Measurements from ENCODE around the gene TTF2.
A peak's percentile ranks its signal among the peaks of the same experiment; 100 is the strongest.

TTF2 gene

GRCh38 chr1:117054068-117054467 is 6.1 kb upstream of the TTF2 start:
- Histone ChIP-seq H3K27me3 (ENCODE audit: insufficient read depth, low read length) (no peaks in the 10 kb centered on the region), H3K9me3 (ENCODE audit: low read length) (no peaks in the 10 kb centered on the region), H3K4me1 (ENCODE audit: insufficient read depth, low read length) (peaks cover 5% of the 10 kb centered on the region), H3K4me3 (ENCODE audit: low read length) (no peak overlapping the region), H2AFZ (ENCODE audit: low read depth, low read length) (no peak overlapping the region), H3K36me3 (ENCODE audit: insufficient read depth, low read length) (no peaks in the 10 kb centered on the region)

DNA sequence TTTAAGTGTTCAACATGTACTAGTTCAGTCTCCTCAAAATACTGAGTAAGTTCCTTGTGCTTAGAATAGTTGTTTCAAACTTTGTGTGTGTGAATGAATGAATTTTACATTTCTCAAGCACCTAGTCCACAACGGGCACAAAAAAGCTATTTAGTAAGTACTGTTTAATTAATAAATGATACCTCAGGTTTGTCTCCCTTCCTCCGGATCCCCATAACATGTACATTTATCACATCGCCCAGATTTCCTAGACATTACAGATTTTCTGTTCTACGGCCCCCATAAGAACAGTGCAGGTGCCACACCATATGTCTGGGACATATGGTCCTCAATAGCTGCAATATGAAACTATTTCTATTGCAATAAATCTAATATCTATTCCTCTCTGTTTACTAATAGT is 1.3 kb upstream of the TTF2 start:
- peak overlapping the region; percentile 75 for H2AFZ ChIP-seq (ENCODE audit: low read depth, low read length)
- H3K4me3 ChIP-seq (ENCODE audit: low read length): peak overlapping the region; percentile 73
- peaks cover 7% of the 10 kb centered on the region for H3K36me3 ChIP-seq (ENCODE audit: insufficient read depth, low read length)
- no peaks in the 10 kb centered on the region for H3K27me3 ChIP-seq (ENCODE audit: insufficient read depth, low read length)
- H3K9me3 ChIP-seq (ENCODE audit: low read length): no peaks in the 10 kb centered on the region
- H3K4me1 ChIP-seq (ENCODE audit: insufficient read depth, low read length): peaks cover 11% of the 10 kb centered on the region

- Histone ChIP-seq H3K4me3 (ENCODE audit: low read length) (peak overlapping the region; percentile 73), H3K36me3 (ENCODE audit: insufficient read depth, low read length) (peaks cover 7% of the 10 kb centered on the region), H3K9me3 (ENCODE audit: low read length) (no peaks in the 10 kb centered on the region), H3K27me3 (ENCODE audit: insufficient read depth, low read length) (no peaks in the 10 kb centered on the region), H2AFZ (ENCODE audit: low read depth, low read length) (peak overlapping the region; percentile 75), H3K4me1 (ENCODE audit: insufficient read depth, low read length) (peaks cover 11% of the 10 kb centered on the region)
Measured at GRCh38 chr1:117059334-117059677, 820 bp upstream of the TTF2 start.

GRCh38 chr1:117060441-117061317 is 553 bp downstream of the TTF2 start:
- Histone ChIP-seq H3K36me3 (ENCODE audit: insufficient read depth, low read length) (peaks cover 8% of the 10 kb centered on the region), H3K4me1 (ENCODE audit: insufficient read depth, low read length) (peaks cover 11% of the 10 kb centered on the region), H2AFZ (ENCODE audit: low read depth, low read length) (peak overlapping the region; percentile 75), H3K9me3 (ENCODE audit: low read length) (no peaks in the 10 kb centered on the region), H3K4me3 (ENCODE audit: low read length) (peak overlapping the region; percentile 73), H3K27me3 (ENCODE audit: insufficient read depth, low read length) (no peaks in the 10 kb centered on the region)

DNA sequence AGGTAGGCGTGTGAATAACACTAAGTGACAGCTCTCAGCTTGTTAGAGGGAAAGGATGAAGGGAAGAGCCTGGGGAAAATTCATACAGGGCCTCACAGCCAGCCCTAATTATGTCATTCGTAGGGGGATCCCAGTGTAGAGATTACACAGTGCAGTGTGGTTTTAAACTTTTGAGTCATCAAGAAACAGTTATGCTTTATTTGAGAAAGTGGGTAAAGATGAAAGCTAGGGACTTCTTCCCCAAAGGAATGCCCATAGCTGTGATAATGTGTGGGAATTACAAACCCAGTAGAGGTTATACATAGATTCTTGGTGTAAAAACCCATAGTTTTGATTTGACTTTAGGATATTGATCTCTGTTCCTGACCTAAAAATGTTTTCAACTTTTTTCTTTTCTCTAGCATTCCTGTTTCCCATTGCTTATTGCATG is 1.9 kb downstream of the TTF2 start:
- Histone ChIP-seq H3K4me3 (ENCODE audit: low read length) (no peak overlapping the region), H2AFZ (ENCODE audit: low read depth, low read length) (no peak overlapping the region), H3K4me1 (ENCODE audit: insufficient read depth, low read length) (peaks cover 11% of the 10 kb centered on the region), H3K27me3 (ENCODE audit: insufficient read depth, low read length) (no peaks in the 10 kb centered on the region), H3K36me3 (ENCODE audit: insufficient read depth, low read length) (peaks cover 10% of the 10 kb centered on the region), H3K9me3 (ENCODE audit: low read length) (no peaks in the 10 kb centered on the region)

DNA sequence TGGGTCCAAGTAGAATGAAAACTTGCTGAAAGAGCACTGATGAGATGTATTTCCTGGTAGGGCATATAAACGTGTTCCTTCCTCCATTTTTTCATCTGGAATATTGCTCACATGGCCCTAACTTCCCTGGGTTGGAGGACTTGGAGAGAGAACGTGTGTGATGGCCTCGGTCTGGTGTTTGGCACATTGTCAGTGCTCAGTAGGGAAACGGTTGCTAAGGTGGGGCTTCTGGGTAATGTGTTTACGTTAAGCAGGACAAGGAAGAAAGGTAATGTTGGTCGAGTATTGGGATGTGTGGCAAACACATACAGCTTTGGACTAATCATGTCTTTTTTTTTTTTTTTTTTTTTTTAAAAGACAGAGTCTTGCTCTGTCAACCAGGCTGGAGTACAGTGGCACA is 6.2 kb downstream of the TTF2 start:
- Histone ChIP-seq H3K4me3 (ENCODE audit: low read length) (no peak overlapping the region), H3K27me3 (ENCODE audit: insufficient read depth, low read length) (no peaks in the 10 kb centered on the region), H2AFZ (ENCODE audit: low read depth, low read length) (no peak overlapping the region), H3K9me3 (ENCODE audit: low read length) (no peaks in the 10 kb centered on the region), H3K4me1 (ENCODE audit: insufficient read depth, low read length) (no peaks in the 10 kb centered on the region), H3K36me3 (ENCODE audit: insufficient read depth, low read length) (peaks cover 10% of the 10 kb centered on the region)

DNA sequence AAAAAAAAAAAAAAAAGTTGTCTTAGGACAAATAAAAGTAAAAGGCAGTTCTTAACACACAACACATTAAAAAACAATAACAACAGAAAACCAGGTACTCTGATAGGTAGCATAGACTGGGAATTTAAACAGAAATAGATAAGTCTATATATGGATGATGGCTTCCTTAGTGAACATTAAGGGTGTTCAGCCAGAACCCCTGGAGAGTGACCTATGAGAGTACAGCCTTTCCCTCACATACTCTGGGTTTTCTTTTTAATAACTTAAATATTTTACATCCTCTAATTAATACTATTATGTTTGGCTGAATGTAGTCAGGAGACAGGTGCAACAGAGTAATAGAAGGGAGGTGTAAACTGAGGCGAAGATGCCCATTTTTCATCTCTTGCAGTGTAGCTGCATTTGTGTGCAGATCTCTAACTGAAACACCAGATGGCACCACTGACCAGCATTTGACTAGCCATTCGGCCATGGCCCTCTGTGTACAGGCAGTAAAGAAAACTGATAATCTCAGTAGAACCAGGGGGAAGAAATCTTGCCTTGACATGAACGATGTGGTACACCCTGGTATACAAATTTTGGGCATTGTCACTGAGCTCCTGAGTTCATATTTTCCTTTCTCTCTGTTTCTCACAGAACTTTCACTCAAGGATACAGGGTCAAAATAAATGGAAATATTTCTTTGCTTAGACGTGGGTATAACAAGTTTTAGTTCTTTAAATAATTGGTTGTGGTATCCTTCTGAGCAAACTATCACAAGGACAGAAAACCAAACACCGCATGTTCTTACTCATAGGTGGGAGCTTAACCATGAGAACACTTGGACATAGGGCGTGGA is 7.6 kb downstream of the TTF2 start:
- H3K9me3 ChIP-seq (ENCODE audit: low read length): no peaks in the 10 kb centered on the region
- H2AFZ ChIP-seq (ENCODE audit: low read depth, low read length): no peak overlapping the region
- no peaks in the 10 kb centered on the region for H3K4me1 ChIP-seq (ENCODE audit: insufficient read depth, low read length)
- peaks cover 9% of the 10 kb centered on the region for H3K36me3 ChIP-seq (ENCODE audit: insufficient read depth, low read length)
- H3K4me3 ChIP-seq (ENCODE audit: low read length): no peak overlapping the region
- no peaks in the 10 kb centered on the region for H3K27me3 ChIP-seq (ENCODE audit: insufficient read depth, low read length)

DNA sequence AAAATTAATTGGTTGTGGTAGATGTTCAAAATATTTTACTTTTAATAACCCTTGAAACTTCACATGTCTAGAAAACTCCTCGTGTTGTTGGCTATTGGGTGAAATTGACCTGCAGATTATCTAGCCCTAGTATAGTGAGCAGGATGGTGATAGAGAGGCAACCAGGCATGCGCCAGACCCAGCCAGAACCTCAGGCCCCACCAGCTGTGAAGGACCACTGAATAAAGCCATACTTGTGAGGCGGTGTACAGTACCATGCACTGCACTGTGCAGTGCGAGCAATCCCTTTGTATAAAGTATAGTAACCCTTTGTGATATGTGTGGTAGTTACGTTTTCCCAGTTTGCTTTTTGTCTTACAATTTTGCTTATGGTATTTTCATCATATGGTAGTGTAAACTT is 8.5 kb downstream of the TTF2 start:
- Histone ChIP-seq H3K4me1 (ENCODE audit: insufficient read depth, low read length) (no peaks in the 10 kb centered on the region), H3K9me3 (ENCODE audit: low read length) (no peaks in the 10 kb centered on the region), H3K27me3 (ENCODE audit: insufficient read depth, low read length) (no peaks in the 10 kb centered on the region), H2AFZ (ENCODE audit: low read depth, low read length) (no peak overlapping the region), H3K4me3 (ENCODE audit: low read length) (no peak overlapping the region), H3K36me3 (ENCODE audit: insufficient read depth, low read length) (peaks cover 6% of the 10 kb centered on the region)

DNA sequence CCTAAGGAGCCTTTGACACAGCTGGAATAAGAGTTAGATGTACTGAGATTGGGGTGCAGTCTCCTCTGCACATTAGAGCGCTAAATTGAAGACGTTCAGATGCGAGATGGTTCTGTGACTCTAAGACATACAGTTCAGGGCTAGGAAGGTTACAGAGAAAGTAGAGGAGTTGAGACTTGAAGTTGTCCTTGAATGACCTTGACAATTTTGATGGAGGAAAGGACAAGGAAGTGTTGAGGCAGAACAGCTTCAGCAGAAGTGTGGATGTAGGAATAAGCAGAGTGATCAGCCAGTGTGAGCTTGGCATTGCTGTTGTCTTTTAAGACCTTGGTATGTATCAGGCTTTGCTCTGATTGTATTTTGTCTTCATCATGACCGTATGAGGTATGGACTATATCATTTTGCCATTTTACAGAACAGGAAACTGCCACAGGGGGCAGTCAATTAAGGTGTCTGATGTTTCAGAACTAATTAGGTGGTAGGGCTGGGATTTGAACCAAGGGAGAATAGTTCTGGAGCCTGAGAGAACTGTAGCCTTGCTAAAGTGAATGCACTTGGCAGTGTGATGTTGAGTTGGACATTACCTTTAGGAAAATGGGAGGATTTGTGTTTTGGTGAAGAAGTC is 9.2 kb downstream of the TTF2 start:
- H3K4me3 ChIP-seq (ENCODE audit: low read length): no peak overlapping the region
- no peaks in the 10 kb centered on the region for H3K9me3 ChIP-seq (ENCODE audit: low read length)
- peaks cover 12% of the 10 kb centered on the region for H3K36me3 ChIP-seq (ENCODE audit: insufficient read depth, low read length)
- no peaks in the 10 kb centered on the region for H3K27me3 ChIP-seq (ENCODE audit: insufficient read depth, low read length)
- H2AFZ ChIP-seq (ENCODE audit: low read depth, low read length): no peak overlapping the region
- H3K4me1 ChIP-seq (ENCODE audit: insufficient read depth, low read length): no peaks in the 10 kb centered on the region

- Histone ChIP-seq H3K36me3 (ENCODE audit: insufficient read depth, low read length) (peaks cover 17% of the 10 kb centered on the region), H3K9me3 (ENCODE audit: low read length) (no peaks in the 10 kb centered on the region), H3K4me1 (ENCODE audit: insufficient read depth, low read length) (no peaks in the 10 kb centered on the region), H3K4me3 (ENCODE audit: low read length) (no peak overlapping the region), H3K27me3 (ENCODE audit: insufficient read depth, low read length) (no peaks in the 10 kb centered on the region), H2AFZ (ENCODE audit: low read depth, low read length) (no peak overlapping the region)
Measured at GRCh38 chr1:117070124-117070523, 10.0 kb downstream of the TTF2 start.

GRCh38 chr1:117076648-117077047 is 16.5 kb downstream of the TTF2 start:
- Histone ChIP-seq H3K4me1 (ENCODE audit: insufficient read depth, low read length) (no peaks in the 10 kb centered on the region), H2AFZ (ENCODE audit: low read depth, low read length) (no peak overlapping the region), H3K27me3 (ENCODE audit: insufficient read depth, low read length) (no peaks in the 10 kb centered on the region), H3K4me3 (ENCODE audit: low read length) (no peak overlapping the region), H3K9me3 (ENCODE audit: low read length) (no peaks in the 10 kb centered on the region), H3K36me3 (ENCODE audit: insufficient read depth, low read length) (peaks cover 69% of the 10 kb centered on the region)

- Histone ChIP-seq H3K4me3 (ENCODE audit: low read length) (no peak overlapping the region), H2AFZ (ENCODE audit: low read depth, low read length) (no peak overlapping the region), H3K4me1 (ENCODE audit: insufficient read depth, low read length) (no peaks in the 10 kb centered on the region), H3K9me3 (ENCODE audit: low read length) (no peaks in the 10 kb centered on the region), H3K27me3 (ENCODE audit: insufficient read depth, low read length) (no peaks in the 10 kb centered on the region), H3K36me3 (ENCODE audit: insufficient read depth, low read length) (peaks cover 75% of the 10 kb centered on the region)
Measured at GRCh38 chr1:117077267-117077666, 17.1 kb downstream of the TTF2 start.

DNA sequence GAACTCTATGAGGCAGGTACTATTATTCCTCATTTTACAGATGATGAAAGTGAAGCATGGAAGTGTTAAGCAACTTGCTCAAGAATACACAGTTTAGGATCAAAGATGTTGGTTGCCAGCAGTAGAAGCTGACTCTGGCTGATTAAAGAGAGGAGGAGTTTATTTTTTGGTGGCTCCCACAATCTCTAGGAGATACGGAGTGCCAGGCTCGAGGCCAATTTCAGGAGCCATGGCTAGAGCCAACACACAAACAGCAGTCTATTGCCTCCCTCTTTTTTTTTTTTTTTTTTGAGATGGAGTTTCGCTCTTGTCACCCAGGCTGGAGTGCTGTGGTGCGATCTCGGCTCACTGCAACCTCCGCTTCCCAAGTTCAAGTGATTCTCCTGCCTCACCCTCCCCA is 19.6 kb downstream of the TTF2 start:
- H3K4me1 ChIP-seq (ENCODE audit: insufficient read depth, low read length): no peaks in the 10 kb centered on the region
- H3K27me3 ChIP-seq (ENCODE audit: insufficient read depth, low read length): no peaks in the 10 kb centered on the region
- no peaks in the 10 kb centered on the region for H3K9me3 ChIP-seq (ENCODE audit: low read length)
- H3K4me3 ChIP-seq (ENCODE audit: low read length): no peak overlapping the region
- peaks cover 84% of the 10 kb centered on the region for H3K36me3 ChIP-seq (ENCODE audit: insufficient read depth, low read length)
- H2AFZ ChIP-seq (ENCODE audit: low read depth, low read length): no peak overlapping the region
